HG03159 (cell line): ENCODE measurements around the gene PRF1.
"Not testable (repeated sequence)": the region's sequence is repeated elsewhere in the genome, so short reads cannot be mapped to it uniquely, and the experiment has no call there.

Experiments used
- ATAC-seq: cut with Tn5 transposase; IDR thresholded peaks from one replicate; pipeline ENCODE4 v1.9.1; 2021; ENCODE audit warnings: mild to moderate bottlenecking, moderate library complexity; ENCODE audit not compliant: unreplicated experiment

Gene PRF1

DNA sequence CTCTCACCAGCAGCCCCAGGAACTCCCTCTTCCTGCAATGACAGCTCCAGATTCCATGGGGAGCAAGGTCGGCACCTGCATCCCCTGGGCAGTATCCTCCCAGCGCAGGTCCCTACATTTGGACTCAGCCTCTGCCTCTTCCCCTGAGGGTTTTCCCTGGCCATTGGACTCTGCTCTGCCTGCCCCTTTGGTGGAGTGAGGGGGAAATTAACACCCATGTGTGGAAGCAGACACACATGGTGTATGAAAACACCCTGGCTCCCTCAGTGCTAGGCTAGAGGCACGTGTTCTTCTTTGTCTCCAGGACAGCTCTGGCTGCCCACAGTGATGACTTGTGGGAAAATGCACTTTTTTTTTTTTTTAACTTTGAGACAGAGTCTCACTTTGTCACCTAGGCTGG, 8.4 kb downstream of the PRF1 start:
- no peak for ATAC-seq

DNA sequence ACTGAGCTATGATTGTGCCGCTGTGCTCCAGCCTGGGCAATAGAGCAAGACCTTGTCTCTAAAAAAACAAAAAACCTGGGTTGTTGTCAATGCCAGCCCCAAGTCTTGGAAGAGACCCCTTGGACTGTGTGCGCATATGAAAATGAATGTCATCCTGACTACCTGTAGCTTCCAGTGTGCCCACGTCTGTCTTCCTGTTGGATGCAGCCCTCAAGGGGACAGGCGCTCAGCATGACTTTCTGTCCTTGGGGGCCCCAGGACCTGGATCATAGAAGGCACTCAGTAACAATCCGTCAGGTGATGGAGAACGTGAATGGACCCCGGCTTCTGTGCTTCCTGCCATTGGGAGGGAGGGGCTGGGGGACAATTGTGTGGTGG, 9.0 kb downstream of the PRF1 start:
- no peak for ATAC-seq

DNA sequence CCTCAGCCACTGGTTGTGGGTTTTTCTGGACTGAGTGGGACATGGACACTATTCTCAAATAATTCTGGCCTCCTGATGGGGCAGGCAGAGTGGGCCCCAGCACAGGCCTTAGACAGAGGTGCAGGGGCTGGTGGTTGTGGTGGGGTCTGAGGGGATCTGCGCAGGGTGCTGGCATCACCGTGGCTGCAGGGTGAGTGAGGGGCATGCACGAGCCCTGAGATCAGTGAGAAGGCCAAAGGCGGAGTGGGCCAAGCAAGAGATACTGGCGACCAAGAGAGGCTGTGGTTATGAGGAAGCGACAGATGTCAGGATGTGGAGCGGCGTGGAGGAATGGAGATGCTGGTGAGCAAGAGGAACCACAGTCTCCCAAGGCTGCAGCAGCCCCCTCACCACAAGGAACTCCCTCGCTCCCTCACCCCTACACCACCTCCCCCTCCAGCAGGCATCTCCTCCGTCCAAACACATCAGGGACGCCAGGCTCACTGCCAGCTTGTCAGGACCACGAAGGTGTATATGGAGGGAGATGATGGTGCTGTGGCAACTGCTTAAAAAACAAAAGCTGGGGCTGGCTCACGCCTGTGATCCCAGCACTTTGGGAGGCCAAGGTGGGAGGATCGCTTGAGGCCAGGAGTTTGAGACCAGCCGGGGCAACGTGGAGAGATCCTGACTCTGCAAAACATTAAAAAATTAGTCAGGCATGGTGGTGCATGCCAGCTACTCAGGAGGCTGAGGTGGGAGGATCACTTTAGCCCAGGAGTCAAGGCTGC, 9.6 kb downstream of the PRF1 start:
- no peak for ATAC-seq

DNA sequence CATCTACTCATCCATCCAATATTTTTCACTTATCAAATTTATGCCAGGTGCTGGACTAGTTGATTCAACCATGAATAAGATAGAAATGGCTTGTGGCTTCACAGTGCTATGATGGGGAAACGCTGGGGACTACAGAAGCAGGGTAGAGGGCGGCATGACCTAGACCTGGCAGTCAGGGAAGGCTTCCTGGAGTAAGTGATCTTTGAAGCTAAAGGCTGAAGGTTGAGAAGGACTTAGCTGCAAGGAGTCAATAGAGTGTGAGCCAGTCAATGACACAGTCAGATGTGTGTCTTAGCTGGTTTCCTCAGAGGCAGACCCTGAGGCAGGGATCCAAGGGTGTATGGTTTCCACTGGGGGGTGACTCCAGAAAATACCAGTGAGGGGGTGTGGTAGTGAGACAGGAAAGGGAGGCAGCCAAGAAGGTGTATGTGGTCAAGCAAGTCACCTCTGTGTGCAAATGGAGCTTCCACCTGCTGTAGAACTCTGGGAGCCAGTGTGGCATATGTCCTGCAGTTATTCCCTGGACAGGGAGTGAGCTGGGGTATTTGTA, 10.3 kb downstream of the PRF1 start:
- no peak for ATAC-seq

DNA sequence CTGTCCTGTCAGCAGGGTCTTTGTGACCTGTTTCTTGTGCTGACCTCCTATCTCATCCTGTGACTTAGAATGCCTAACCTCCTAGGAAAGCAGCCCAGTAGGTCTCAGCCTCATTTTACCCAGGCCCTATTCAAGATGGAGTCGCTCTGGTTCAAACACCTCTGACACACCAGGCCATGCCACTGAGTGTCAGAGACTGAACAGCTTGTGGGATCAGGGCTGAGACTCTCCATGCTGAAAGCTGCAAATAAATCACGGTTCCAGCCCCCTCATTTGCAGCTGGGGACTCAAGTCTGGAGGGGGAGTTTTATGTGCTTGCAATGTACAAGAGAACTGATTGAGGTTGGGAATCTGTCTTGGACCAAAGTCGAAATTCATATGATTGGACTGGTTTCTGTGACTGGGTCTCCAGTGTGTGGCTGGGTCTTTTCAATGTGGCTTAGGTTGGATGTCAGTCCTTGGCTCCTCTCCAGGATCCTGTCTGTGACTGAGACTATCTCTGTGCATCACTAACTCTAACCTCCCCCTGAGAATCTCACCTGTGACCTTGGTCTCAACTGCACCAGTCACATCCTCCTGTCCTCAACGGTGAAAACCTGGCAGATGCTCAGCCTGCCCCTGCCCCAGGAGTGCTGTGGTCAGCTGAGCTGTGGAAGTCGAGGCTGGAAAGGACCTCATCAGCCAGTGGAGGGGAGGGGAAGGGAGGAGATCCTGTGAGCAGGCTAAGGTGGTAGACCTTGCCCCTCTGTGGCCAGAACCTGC, 11.7 kb downstream of the PRF1 start:
- ATAC-seq = no peak

DNA sequence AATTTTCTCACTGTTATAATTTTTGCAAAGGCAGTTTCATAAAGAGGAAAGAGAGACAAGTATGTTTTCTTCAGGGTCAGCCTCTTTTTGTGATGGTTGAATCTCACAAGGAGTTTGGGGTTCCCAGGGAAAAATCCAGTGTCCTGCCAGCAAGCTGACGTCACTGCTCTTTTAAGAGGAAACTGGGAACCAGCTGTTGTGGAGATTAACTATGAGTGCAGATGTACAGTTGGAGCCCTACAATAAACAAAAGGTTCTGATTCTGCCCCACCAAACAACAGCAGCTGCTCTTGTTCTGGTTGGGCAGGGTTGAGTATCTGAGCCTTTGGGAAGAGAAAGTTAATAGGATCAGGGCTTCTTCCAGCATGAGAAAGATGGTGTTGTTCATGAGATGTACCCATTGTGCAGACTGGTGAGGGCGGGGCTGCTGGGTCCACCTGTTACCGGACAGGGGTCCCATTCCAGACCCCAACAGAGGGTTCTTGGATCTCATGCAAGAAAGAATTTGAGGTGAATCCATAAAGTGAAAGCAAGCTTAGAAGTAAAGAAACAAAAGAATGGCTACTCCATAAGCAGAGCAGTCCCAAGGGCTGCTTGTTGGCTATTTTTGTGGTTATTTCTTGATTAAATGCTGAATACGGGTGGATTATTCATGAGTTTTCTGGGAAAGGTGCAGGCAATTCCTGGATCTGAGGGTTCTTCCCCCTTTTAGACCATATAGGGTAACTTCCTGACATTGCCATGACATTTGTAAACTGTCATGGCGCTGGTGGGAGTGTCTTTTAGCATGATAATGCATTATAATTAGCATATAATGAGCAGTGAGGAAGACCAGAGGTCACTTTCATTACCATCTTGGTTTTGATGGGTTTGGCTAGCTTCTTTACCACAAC, 12.5 kb downstream of the PRF1 start:
- no peak for ATAC-seq

DNA sequence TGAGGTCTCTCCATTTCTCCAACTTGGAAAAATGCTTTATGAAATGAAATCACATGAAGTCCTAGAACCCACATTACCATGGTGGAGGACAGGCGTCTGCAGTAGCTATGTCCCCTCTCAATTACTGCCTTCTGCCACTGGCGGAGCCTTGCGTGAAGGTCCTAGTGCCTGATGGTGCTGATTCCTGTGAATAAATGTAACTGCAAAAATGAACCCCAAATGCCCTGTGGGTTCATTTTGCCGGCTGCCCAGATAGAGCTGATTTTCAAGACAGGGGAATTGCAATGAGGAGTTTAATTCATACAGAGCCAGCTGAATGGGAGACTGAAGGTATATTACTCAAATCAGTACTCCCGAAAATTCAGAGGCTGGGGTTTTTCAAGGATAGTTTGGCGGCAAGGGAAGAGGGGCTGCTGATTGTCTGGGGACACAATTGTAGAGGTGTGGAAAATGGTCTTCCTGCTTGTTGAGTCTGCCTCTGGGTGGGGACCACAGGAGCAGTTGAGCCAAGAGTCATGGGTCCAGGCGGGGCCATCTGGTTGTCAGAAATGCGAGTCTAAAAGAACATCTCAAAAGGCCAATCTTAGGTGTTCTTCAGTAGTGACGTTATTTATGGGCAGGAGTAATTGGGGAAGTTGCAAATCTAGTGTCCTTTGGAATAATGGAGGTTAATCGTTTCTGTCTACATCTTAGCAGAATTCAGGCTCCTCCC, 13.5 kb downstream of the PRF1 start:
- ATAC-seq = no peak

DNA sequence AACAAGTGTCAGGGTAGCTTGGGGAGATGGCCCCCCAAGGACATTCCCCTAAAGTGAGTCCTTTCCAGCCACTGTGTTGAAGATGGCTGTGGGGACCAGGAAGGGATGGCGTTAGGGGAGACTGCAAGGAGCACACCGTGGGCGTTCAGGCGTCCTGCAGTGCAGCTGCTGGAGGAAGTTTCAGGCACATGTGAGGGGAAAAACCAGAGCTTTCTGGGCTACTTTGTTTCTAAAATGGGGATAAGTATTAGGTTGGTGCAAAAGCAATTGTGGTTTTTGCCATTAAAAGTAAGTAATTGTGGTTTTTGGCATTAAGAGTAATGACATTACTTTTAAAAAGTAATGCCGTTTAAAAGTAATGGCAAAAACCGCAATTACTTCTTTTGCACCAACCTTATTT, 14.3 kb downstream of the PRF1 start:
- no peak for ATAC-seq

DNA sequence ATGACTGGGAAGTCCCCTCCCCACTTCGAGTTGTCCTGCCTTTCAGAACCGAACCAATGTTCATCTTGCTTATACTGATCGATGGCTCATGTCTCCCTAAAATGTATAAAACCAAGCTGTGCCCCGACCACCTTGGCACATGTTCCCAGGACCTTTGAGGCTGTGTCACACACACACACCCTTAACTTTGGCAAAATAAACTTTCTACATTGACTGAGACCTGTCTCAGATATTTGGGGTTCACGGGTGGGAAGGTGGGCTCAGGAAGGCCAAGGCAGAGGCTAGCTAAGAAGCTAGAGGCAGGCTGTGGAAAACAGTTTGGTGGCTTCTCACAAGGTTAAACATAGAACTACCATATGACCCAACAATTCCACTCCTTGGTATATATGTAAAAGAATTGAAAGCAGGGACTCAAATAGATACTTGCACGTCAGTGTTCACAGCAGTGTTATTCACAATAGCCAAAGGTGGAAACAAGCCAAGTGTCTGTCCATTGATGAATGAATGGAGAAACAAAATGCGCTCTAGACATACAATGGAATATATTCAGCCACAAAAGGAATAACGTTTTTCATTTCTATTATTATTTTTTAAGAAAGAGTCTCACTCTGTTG, 15.4 kb downstream of the PRF1 start:
- no peak for ATAC-seq

DNA sequence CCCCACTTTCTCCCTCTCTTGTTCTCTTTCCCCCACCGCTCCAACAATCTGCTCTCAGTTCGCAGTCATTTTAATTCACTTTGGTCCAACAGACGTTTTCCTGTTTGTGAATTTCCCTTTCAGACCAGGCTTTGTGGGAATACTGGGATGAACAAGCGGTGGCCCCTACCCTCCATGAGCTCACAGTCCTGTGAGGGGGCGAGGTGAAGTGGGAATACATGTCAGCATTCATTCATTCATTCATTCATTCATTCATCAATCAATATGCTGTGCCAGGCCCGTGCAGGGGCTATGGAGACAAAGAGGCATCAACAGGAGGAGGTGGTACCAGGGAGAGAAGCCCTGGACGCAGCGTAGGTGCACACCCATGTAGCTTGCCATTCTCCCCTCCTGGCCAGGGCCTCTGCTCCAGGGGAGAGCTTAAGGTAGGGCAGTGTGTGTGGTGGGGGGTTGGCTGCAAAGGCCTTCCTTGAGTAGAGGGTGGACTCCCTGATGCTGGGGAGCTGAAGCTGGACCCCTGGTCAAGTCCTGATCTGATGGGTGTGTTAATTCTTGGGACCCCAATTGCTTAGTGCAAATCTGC, 16.1 kb downstream of the PRF1 start:
- no peak for ATAC-seq

DNA sequence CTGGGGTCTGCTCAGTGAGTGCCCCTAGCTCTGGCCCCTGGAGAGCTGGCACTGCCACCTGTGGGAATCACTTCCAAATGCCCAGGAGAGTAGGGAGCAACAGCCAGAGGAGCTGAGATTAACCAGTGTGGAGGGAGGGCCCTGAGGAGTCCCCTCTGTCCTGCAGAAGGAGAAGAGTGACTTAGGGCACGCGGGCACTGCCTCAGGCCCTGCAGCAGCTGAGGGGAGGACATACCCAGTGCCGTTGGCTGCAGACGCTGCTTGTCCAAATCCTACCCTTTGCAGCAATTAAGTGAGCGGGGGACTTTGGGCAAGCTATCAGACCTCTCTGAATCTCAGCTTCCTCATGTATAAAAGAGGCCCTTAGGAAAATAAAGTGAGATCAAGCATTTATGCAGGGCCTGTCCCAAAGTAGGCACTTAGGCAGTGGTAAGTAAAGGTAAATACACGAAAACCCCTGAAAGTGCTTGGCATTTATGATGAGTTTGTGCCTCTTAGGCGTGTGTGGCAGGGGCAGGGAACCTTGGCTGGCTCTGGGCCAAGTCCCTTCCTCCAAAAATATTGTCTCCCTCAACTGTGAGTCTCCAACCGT, 16.9 kb downstream of the PRF1 start:
- no peak for ATAC-seq

DNA sequence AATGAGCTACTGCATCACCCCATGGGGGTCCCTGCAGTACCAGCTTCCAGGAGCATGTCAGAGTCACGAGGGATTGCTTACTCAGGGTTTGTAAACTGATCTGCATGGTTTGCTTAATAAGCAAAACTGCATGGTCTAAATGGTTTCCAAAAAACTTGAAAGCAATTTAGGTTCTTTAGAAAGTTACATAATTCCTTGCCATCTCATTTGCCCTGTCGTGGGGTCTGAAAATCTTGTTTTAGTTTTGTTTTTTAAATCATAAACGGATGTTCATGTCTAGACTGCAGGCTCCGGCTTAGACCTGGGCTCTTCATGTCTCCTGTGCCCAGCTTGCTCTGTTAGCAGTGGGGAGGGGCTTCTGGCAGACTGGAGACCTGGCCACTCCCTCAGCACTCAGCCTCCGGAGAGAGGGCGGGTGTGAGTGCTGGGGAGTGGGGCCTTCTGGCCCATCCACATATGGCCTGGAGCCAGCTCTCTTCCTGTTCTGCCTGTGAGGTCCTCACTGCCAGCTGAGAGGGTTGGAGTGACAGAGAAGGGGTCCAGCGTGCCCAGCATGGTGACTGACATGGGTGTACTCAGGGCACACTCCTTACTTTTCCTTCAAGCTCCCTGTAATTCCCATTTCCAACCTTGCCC, 17.5 kb downstream of the PRF1 start:
- ATAC-seq = no peak

DNA sequence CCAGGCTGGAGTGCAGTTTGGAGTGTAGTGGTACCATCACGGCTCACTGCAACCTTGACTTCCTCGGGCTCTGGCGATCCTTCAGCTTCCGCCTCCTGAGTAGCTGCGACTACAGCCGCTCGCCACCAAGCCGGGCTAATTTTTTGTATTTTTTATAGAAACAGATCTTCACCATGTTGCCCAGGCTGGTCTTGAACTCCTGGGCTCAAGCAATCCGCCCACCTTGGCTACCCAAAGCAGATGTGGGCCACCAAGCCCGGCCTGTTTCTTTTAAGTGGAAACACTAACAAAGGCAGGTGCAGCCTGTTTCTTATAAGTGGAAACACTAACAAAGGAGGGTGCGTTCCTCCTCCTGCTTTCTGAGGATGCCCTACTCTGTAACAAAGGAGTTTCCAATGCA, 18.2 kb downstream of the PRF1 start:
- no peak for ATAC-seq

DNA sequence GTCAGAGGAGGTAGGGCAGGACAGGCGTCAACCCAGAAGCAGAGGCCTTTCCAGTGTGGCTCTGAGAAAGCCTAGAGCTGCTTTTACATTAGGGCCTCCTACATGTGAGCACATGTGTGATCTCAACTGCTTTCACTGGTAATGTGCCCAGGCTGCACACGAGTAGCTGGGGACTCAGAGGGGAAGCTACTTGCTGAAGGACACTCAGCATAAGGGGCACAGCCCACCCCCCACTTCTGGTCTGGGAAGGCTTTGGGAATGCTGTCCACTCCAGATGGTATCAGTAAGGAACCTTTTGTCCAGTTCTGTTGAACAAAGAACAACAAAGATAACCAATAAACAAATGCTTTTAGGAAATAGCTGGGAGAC, 18.9 kb downstream of the PRF1 start:
- no peak for ATAC-seq

DNA sequence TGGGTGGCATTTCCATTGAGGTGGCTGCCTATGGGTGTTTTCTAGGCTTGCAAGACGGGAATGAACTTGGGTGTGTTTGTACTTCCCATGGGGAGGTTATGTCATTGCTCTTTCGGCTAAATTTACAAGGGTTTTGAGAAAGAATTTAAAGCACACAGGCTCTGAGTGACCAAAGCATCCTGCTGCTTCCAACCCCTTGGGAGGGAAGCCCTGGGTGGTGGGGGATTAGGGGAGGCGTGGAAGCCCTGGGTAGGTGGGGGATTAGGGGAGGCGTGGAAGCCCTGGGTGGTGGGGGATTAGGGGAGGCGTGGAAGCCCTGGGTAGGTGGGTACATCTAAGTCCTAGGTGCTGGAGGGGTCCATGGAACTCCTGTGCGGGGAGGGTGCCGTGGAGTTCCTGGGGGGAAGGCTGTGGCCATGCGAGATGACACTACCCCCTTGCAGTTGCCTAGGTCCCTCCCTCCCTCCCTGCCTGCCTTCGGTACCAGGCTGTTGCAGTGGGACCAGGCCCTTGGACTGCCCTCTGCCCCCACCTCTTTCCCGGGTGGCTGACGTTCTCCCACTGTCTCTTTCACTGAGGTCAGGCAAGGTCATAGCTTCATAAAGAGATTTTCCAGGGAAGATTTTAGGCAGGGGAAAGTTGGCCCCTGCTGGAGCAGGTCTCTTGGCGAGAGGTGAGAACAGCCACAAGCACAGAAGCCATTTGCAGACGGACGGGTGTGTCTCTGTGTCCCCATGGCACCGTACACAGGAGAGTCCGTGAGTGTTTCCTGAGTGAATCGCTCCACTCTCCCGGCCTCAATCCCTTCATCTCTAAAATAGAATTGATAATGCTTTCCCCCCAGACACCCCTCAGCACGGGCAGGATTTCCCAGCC, 19.5 kb downstream of the PRF1 start:
- no peak for ATAC-seq

DNA sequence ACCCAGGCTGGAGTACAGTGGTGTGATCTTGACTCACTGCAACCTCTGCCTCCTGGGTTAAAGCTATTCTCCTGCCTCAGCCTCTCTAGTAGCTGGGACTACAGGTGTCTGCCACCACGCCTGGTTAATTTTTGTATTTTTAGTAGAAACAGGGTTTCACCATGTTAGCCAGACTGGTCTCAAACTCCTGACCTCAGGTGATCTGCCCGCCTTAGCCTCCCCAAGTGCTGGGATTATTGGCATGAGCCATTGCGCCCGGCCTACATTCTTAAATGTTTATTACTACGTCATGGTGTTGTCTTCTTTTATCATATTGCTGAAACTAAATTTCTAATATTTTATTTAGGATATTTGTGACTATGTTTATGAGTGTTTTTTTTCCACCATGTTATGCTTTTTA, 21.4 kb downstream of the PRF1 start:
- ATAC-seq = not testable (repeated sequence)

DNA sequence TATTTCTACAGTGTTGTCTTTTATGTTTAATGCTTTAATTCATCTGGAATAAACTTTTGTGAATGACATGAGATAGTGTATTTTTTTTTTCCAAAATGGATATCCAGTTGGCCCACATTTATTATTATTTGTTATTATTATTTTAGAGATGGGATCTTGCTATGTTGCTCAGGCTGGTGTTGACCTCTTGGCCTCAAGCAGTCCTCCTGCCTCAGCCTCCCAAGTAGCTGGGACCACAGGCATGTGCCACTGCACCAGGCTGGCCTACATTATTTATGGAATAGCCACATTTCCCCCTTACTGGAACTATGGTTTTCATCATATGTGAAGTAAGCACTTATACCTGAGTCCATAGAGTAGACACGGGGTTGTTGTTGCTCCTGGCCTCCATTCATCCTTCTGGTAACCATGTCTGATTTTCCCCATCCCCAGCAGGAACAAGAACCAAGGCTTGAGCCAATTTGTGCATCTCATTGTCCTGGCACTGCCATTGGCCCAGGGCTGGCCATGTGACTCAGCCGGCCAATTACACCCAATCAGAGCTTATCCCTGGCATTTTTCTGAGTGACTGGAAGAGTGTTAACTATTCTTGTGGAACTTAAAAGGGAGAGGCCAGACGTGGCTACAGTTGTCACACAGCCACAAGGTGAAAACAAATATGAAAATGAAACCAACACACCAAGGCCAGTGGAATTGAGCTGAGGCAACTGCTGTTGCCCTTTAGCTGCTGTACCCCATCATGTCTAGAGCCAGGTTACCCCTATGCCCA, 23.1 kb downstream of the PRF1 start:
- ATAC-seq = no peak
